Stimulated activated CD4-positive, alpha-beta T cell treated with anti-CD3 and anti-CD28 coated beads, Interleukin-4, amount 100 ng/mL, for 24 hours (primary cell): ENCODE data around the gene EPHB1.

ENCODE experiments used
- DNase-seq: peaks from one replicate; pipeline ENCODE4 v3.0.0-alpha.2; 2020

The EPHB1 gene

GRCh38 chr3:134809427-134810051, 14.5 kb downstream of the EPHB1 start:
- no peak for DNase-seq

- no peak for DNase-seq
Observed at GRCh38 chr3:134810052-134810435, 15.0 kb downstream of the EPHB1 start.

GRCh38 chr3:134810850-134811249, 15.8 kb downstream of the EPHB1 start:
- no peak for DNase-seq

GRCh38 chr3:134813618-134814017, 18.6 kb downstream of the EPHB1 start:
- DNase-seq: no peak

- DNase-seq: no peak
Observed at GRCh38 chr3:134815519-134815918, 20.5 kb downstream of the EPHB1 start.

GRCh38 chr3:134816623-134817022, 21.6 kb downstream of the EPHB1 start:
- DNase-seq: no peak

- DNase-seq: no peak
Observed at GRCh38 chr3:134817297-134817696, 22.2 kb downstream of the EPHB1 start.

GRCh38 chr3:134820994-134821393, 25.9 kb downstream of the EPHB1 start:
- no peak for DNase-seq

- no peak for DNase-seq
Observed at GRCh38 chr3:134822090-134822489, 27.0 kb downstream of the EPHB1 start.

GRCh38 chr3:134823679-134824078, 28.6 kb downstream of the EPHB1 start:
- no peak for DNase-seq

GRCh38 chr3:134824791-134825190, 29.7 kb downstream of the EPHB1 start:
- DNase-seq: no peak

- no peak for DNase-seq
Observed at GRCh38 chr3:134827213-134827612, 32.2 kb downstream of the EPHB1 start.

- no peak for DNase-seq
Observed at GRCh38 chr3:134829721-134830120, 34.7 kb downstream of the EPHB1 start.

- DNase-seq: no peak
Observed at GRCh38 chr3:134832585-134832984, 37.5 kb downstream of the EPHB1 start.

GRCh38 chr3:134833453-134834163, 38.5 kb downstream of the EPHB1 start:
- DNase-seq: no peak

- DNase-seq: no peak
Observed at GRCh38 chr3:134836921-134837320, 41.9 kb downstream of the EPHB1 start.

GRCh38 chr3:134838599-134838998, 43.5 kb downstream of the EPHB1 start:
- no peak for DNase-seq

- no peak for DNase-seq
Observed at GRCh38 chr3:134839422-134839821, 44.4 kb downstream of the EPHB1 start.

- DNase-seq: no peak
Observed at GRCh38 chr3:134839990-134840389, 44.9 kb downstream of the EPHB1 start.

- no peak for DNase-seq
Observed at GRCh38 chr3:134840459-134840858, 45.4 kb downstream of the EPHB1 start.

- no peak for DNase-seq
Observed at GRCh38 chr3:134846084-134846483, 51.0 kb downstream of the EPHB1 start.

GRCh38 chr3:134846911-134847317, 51.9 kb downstream of the EPHB1 start:
- no peak for DNase-seq

GRCh38 chr3:134847349-134847748, 52.3 kb downstream of the EPHB1 start:
- no peak for DNase-seq

- DNase-seq: no peak
Observed at GRCh38 chr3:134849561-134849960, 54.5 kb downstream of the EPHB1 start.

- no peak for DNase-seq
Observed at GRCh38 chr3:134850761-134851160, 55.7 kb downstream of the EPHB1 start.
